ENCODE results near the gene RUBCN. TPM values are rescaled to one million over a fixed set of nuclear protein-coding genes. Genes with fewer than 3 reads are reported as not detected.

The RUBCN gene
- polyA plus RNA-seq, 1 donor: 15.9 TPM

DNA sequence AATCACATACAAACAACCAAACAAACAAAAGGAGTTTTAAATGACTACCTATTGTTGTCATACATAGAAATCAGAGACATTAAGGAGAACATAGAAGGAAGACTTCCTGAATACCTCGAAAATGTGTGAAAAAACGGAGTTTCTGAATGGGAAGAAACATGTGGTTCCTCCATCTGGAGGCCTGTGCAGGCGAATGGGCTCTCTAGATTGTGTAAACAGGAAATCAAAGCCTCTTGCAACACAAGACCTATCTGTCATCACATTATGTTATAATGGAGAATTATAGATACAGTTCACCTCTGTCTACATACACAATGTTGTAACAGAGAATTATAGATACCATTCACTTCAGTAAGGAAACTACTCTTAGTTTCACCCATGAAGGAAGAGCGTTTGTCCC is 44.1 kb downstream of the RUBCN start:
- WGBS (ENCODE audit: insufficient coverage, low lambda C conversion rate): no CpG with 5 or more reads among the region's 4 CpGs

DNA sequence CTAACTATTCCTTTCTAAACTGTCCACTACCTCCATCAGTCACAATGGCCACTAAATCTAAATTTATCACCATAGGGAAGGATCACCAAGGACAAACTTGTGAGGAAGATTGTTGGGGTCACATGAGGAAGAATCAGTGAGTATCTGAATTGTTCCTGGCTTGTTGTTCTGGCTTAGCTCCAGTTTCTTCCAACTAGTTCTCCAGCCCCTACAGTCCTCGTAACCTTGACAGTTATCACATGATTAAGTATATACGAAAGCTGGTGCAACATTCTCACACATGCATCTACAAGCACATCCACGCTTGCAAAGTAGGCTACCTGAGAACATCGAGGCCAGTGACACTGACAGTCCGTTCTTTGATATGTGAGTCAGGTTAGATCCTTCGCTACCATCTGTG is 46.0 kb downstream of the RUBCN start:
- peaks cover 49% of the 10 kb centered on the region for H3K36me3 ChIP-seq (ENCODE audit: control insufficient read depth, insufficient read depth, low read length)
- H3K4me1 ChIP-seq (ENCODE audit: control insufficient read depth, insufficient read depth, low read length): no peaks in the 10 kb centered on the region
- H3K4me3 ChIP-seq (ENCODE audit: low read length): no peak overlapping the region
- no peaks in the 10 kb centered on the region for H3K27me3 ChIP-seq (ENCODE audit: control insufficient read depth, insufficient read depth, low read length)
- no peaks in the 10 kb centered on the region for H3K9me3 ChIP-seq (ENCODE audit: control insufficient read depth, low read depth, low read length)
- no peak for DNase-seq
- WGBS (ENCODE audit: insufficient coverage, low lambda C conversion rate): no CpG with 5 or more reads among the region's 6 CpGs
- no peak overlapping the region for H3K27ac ChIP-seq (ENCODE audit: low read length)

More for the DNA sequence above, 44.1 kb downstream of the RUBCN start:
- Histone ChIP-seq H3K27me3 (ENCODE audit: control insufficient read depth, insufficient read depth, low read length) (no peaks in the 10 kb centered on the region), H3K4me1 (ENCODE audit: control insufficient read depth, insufficient read depth, low read length) (no peaks in the 10 kb centered on the region), H3K36me3 (ENCODE audit: control insufficient read depth, insufficient read depth, low read length) (peaks cover 57% of the 10 kb centered on the region), H3K9me3 (ENCODE audit: control insufficient read depth, low read depth, low read length) (peaks cover 3% of the 10 kb centered on the region), H3K4me3 (ENCODE audit: low read length) (no peak overlapping the region), H3K27ac (ENCODE audit: low read length) (no peak overlapping the region)
- DNase-seq: no peak

DNA sequence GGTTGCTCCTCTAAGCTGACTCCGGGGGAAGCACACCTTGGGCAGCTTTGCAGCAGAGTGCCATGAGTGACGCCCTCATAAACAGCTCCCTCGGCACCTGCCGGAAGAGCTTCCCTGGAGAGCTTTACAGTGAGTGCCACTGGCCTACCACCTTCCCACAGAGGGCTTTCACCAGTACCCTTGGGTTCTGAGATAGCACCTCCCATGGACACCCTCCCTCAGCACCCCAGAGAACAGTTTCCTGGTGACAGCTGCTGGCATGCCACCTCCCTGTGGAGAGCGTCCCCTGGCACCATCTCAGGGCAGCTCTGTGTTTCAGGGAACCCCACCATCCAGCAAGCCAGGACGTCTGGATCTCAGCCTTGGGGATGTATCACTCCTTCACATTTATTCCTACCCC is 49.1 kb downstream of the RUBCN start:
- Histone ChIP-seq H3K36me3 (ENCODE audit: control insufficient read depth, insufficient read depth, low read length) (peaks cover 44% of the 10 kb centered on the region), H3K27me3 (ENCODE audit: control insufficient read depth, insufficient read depth, low read length) (no peaks in the 10 kb centered on the region), H3K9me3 (ENCODE audit: control insufficient read depth, low read depth, low read length) (no peaks in the 10 kb centered on the region), H3K4me3 (ENCODE audit: low read length) (no peak overlapping the region), H3K27ac (ENCODE audit: low read length) (no peak overlapping the region), H3K4me1 (ENCODE audit: control insufficient read depth, insufficient read depth, low read length) (no peaks in the 10 kb centered on the region)
- DNase-seq: no peak
- WGBS (ENCODE audit: insufficient coverage, low lambda C conversion rate): no CpG with 5 or more reads among the region's 6 CpGs

DNA sequence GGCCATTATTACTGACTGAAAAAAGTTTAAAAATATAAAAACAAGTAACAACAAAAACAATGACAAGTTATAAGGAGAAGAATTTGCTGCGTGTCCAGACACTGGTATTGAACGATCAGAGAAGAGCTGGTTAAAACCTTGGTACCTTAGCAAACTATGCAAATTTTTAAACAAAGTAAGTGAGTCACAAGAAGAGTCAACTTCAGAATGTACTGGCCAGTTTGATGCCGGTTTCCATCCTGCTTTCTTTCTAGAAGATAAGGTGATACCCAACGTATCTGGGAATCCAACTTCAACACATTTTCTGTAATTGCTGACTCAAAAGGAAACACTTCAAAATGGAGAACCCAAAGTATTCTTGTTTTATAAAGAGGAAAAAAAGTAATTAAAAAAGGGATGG is 49.8 kb downstream of the RUBCN start:
- Histone ChIP-seq H3K4me1 (ENCODE audit: control insufficient read depth, insufficient read depth, low read length) (no peaks in the 10 kb centered on the region), H3K27ac (ENCODE audit: low read length) (no peak overlapping the region), H3K36me3 (ENCODE audit: control insufficient read depth, insufficient read depth, low read length) (peaks cover 48% of the 10 kb centered on the region), H3K4me3 (ENCODE audit: low read length) (no peak overlapping the region), H3K9me3 (ENCODE audit: control insufficient read depth, low read depth, low read length) (no peaks in the 10 kb centered on the region), H3K27me3 (ENCODE audit: control insufficient read depth, insufficient read depth, low read length) (no peaks in the 10 kb centered on the region)
- no peak for DNase-seq
- WGBS (ENCODE audit: insufficient coverage, low lambda C conversion rate): 95% methylated on average over 2 of the region's 4 CpGs

DNA sequence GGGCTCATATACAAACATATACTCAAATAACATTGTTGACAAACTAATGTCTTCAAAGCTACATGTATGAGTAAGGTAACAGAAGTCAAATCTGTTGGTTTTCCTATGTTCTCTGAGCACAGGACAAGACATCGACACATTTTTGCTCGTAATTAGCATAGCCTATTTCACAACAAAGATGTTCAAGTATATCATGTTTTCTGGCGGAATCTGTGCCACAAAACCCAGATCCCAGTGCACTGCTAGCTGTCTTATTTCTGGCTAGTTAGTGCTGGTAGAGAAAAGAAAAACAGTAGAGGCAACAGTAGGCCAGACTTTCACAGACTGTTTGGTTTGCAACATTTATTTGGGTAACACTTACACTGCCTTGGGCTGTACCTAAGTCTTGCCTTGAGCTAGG is 51.2 kb downstream of the RUBCN start:
- Histone ChIP-seq H3K36me3 (ENCODE audit: control insufficient read depth, insufficient read depth, low read length) (peaks cover 47% of the 10 kb centered on the region), H3K4me1 (ENCODE audit: control insufficient read depth, insufficient read depth, low read length) (no peaks in the 10 kb centered on the region), H3K27me3 (ENCODE audit: control insufficient read depth, insufficient read depth, low read length) (no peaks in the 10 kb centered on the region), H3K9me3 (ENCODE audit: control insufficient read depth, low read depth, low read length) (no peaks in the 10 kb centered on the region), H3K27ac (ENCODE audit: low read length) (no peak overlapping the region), H3K4me3 (ENCODE audit: low read length) (no peak overlapping the region)
- WGBS (ENCODE audit: insufficient coverage, low lambda C conversion rate): 100% methylated on average over 1 of the region's 3 CpGs
- no peak for DNase-seq

DNA sequence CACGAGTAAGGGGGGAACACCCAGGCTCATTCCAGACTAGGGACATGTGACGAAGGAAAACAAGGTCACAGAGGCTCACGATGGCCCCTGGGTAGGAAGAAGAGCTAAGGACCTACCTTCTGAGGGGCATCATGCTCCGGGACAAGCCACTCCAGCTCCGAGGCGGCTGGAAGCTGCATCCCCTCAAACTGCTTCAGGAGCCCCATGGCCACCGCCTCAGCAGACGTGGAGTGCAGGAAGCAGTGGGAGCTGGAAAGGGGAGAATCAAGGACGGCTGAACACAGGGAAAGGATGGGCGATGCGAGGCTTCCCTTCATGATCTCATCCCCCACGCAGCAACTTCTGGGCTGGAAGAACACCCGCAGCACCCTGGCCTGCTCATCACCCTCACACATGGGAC is 53.5 kb downstream of the RUBCN start:
- no CpG with 5 or more reads among the region's 13 CpGs for WGBS (ENCODE audit: insufficient coverage, low lambda C conversion rate)
- no peak overlapping the region for H3K27ac ChIP-seq (ENCODE audit: low read length)
- no peaks in the 10 kb centered on the region for H3K27me3 ChIP-seq (ENCODE audit: control insufficient read depth, insufficient read depth, low read length)
- no peaks in the 10 kb centered on the region for H3K4me1 ChIP-seq (ENCODE audit: control insufficient read depth, insufficient read depth, low read length)
- peaks cover 48% of the 10 kb centered on the region for H3K36me3 ChIP-seq (ENCODE audit: control insufficient read depth, insufficient read depth, low read length)
- H3K9me3 ChIP-seq (ENCODE audit: control insufficient read depth, low read depth, low read length): no peaks in the 10 kb centered on the region
- H3K4me3 ChIP-seq (ENCODE audit: low read length): no peak overlapping the region
- no peak for DNase-seq

DNA sequence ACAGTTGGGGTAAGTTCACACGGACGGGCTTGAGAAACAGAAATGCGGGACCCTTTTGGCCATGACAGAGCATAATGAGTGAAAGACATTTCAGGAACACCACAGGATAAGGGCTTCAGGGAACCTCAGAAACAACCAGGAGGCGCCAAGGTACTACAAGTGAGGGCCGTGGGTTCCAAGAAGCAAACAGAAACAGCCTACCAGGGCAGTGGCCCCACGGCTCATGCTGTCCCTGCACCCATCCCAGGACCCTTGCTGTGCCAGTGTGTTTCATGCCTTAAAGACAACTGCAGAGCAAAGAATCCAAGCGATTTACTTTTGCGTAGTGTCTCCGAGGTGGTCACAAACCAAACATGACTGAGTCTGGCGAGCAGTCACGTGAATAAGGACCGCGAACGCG is 54.0 kb downstream of the RUBCN start:
- DNase-seq: no peak
- Histone ChIP-seq H3K27ac (ENCODE audit: low read length) (no peak overlapping the region), H3K27me3 (ENCODE audit: control insufficient read depth, insufficient read depth, low read length) (no peaks in the 10 kb centered on the region), H3K36me3 (ENCODE audit: control insufficient read depth, insufficient read depth, low read length) (peaks cover 46% of the 10 kb centered on the region), H3K9me3 (ENCODE audit: control insufficient read depth, low read depth, low read length) (no peaks in the 10 kb centered on the region), H3K4me3 (ENCODE audit: low read length) (no peak overlapping the region), H3K4me1 (ENCODE audit: control insufficient read depth, insufficient read depth, low read length) (no peaks in the 10 kb centered on the region)
- WGBS (ENCODE audit: insufficient coverage, low lambda C conversion rate): 90% methylated on average over 2 of the region's 15 CpGs

DNA sequence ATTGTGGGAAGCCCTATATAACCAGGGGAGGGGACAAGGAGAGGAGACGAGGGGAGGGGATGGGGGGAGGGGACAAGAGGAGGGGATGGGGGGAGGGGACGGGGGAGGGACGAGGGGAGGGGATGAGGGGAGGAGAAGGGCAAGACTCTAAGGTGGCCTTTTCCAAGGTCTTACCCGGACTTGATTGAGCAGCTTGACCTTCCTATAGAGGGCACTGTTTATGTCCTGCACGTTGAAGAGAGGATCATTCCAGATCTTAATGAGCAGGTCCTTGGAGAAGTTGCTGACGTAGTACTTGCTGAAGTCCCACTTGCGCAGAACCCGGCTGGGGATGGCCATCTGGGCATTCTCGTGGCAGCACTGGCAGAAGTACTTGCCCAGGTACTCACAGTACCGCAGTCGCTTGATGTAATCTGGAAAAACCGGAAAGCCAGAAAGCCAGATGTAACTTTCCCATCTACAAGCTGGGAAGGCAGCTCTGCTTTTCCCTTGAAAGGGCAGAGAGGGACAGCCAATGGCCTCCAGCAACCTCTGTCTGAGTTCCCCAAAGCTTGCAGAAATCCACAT is 55.7 kb downstream of the RUBCN start:
- peaks cover 51% of the 10 kb centered on the region for H3K36me3 ChIP-seq (ENCODE audit: control insufficient read depth, insufficient read depth, low read length)
- no peak for DNase-seq
- no peak overlapping the region for H3K27ac ChIP-seq (ENCODE audit: low read length)
- no peak overlapping the region for H3K4me3 ChIP-seq (ENCODE audit: low read length)
- no peaks in the 10 kb centered on the region for H3K27me3 ChIP-seq (ENCODE audit: control insufficient read depth, insufficient read depth, low read length)
- H3K4me1 ChIP-seq (ENCODE audit: control insufficient read depth, insufficient read depth, low read length): no peaks in the 10 kb centered on the region
- no CpG with 5 or more reads among the region's 12 CpGs for WGBS (ENCODE audit: insufficient coverage, low lambda C conversion rate)
- H3K9me3 ChIP-seq (ENCODE audit: control insufficient read depth, low read depth, low read length): no peaks in the 10 kb centered on the region

DNA sequence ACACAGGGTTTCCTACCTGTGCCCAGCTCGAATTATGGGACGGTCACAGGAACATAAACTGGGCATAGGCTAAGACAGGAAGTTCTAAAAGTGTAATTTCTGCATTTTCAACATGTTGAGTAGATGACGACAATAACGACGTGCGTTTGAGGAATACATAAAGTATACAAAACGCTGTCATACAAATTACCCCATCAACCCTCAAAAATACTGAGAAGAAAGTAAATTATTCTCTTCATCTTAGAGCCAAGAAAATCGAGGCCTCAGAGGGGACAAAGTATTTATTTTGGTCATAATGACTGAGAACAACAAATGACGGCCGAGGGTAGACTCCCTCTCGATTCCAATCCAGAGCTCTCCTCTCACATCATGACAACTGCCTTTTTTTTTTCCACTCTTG is 60.8 kb downstream of the RUBCN start:
- Histone ChIP-seq H3K4me3 (ENCODE audit: low read length) (no peak overlapping the region), H3K9me3 (ENCODE audit: control insufficient read depth, low read depth, low read length) (no peaks in the 10 kb centered on the region), H3K27ac (ENCODE audit: low read length) (no peak overlapping the region), H3K4me1 (ENCODE audit: control insufficient read depth, insufficient read depth, low read length) (peaks cover 15% of the 10 kb centered on the region), H3K36me3 (ENCODE audit: control insufficient read depth, insufficient read depth, low read length) (peaks cover 49% of the 10 kb centered on the region), H3K27me3 (ENCODE audit: control insufficient read depth, insufficient read depth, low read length) (no peaks in the 10 kb centered on the region)
- no peak for DNase-seq
- WGBS (ENCODE audit: insufficient coverage, low lambda C conversion rate): 87% methylated on average over 6 of the region's 11 CpGs

DNA sequence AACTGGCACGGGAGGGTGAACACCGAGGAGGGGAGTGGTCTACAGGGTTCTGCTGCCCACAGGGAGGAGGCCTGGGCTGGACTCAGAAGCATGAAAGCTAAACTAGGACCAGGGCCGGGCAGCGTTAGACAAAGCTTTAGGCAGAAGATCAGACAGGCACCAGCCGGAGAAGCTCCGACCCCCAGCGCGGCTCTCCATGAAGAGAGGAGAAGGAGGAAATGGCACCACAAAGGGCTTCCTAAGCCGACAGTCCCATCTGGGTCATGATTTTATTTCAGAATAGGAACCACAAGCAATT is 61.2 kb downstream of the RUBCN start:
- no peaks in the 10 kb centered on the region for H3K27me3 ChIP-seq (ENCODE audit: control insufficient read depth, insufficient read depth, low read length)
- H3K9me3 ChIP-seq (ENCODE audit: control insufficient read depth, low read depth, low read length): no peaks in the 10 kb centered on the region
- no peak for DNase-seq
- peaks cover 49% of the 10 kb centered on the region for H3K36me3 ChIP-seq (ENCODE audit: control insufficient read depth, insufficient read depth, low read length)
- peak overlapping the region; percentile 67 for H3K27ac ChIP-seq (ENCODE audit: low read length)
- no peak overlapping the region for H3K4me3 ChIP-seq (ENCODE audit: low read length)
- no CpG with 5 or more reads among the region's 9 CpGs for WGBS (ENCODE audit: insufficient coverage, low lambda C conversion rate)
- H3K4me1 ChIP-seq (ENCODE audit: control insufficient read depth, insufficient read depth, low read length): peaks cover 15% of the 10 kb centered on the region

DNA sequence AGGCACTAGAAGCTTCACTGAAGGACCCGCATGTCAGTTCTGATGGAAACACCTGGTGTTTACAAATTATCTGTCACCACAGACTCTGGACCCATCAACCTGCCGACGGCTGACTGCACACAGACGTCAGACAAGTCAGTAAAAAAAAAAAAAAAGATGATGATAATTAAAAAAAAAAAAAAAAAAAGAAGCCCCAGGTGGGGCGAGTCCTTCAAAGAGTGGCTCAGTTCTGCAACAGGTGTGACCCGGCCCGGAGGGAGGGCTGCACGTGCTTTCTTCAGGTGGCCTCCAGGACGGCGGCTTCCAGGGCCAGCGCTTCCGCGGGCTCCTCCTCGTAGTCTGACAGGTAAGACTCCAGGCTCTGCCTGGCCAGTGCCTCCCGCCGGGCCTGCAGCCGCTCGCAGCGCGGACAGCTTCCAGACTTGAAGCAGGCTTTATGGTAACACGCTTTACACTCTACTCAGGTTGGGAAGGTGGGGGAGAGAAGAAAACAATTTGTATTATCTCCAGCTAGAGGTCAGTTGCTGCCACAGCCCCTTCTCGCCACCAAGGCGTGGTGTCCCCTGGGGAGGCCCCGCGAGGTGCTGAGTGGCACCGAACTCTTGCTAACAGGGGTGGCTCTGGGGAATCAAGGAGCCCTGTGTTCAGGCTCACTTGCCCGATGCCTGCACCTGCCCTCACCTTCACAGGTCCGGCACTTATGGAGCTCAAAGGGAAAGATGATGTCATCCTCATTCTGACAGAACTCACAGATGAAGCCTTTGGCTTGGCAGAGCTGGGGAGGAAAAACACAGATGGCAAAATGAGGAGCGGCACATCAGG is 61.8 kb downstream of the RUBCN start:
- Histone ChIP-seq H3K9me3 (ENCODE audit: control insufficient read depth, low read depth, low read length) (no peaks in the 10 kb centered on the region), H3K27ac (ENCODE audit: low read length) (peak overlapping the region; percentile 67), H3K36me3 (ENCODE audit: control insufficient read depth, insufficient read depth, low read length) (peaks cover 47% of the 10 kb centered on the region), H3K4me1 (ENCODE audit: control insufficient read depth, insufficient read depth, low read length) (peaks cover 15% of the 10 kb centered on the region), H3K27me3 (ENCODE audit: control insufficient read depth, insufficient read depth, low read length) (no peaks in the 10 kb centered on the region), H3K4me3 (ENCODE audit: low read length) (no peak overlapping the region)
- DNase-seq: peak; percentile 72 to 77
- no CpG with 5 or more reads among the region's 29 CpGs for WGBS (ENCODE audit: insufficient coverage, low lambda C conversion rate)

All from large intestine (tissue), 3 donors.